Activated CD4-positive, CD25-positive, alpha-beta regulatory T cell treated with anti-CD3 and anti-CD28 coated beads, Interleukin-2, amount 50 U/mL, for 24 hours (primary cell): Measurements from ENCODE around the gene EPN2.

Source experiments
- ATAC-seq, 2 donors: fragments of 150-1000 bp; cut with Tn5 transposase; one replicate each; pipeline ENCODE4 v1.10.0; 2021; ENCODE audit warnings: mild to moderate bottlenecking in 1 of 2, moderate library complexity in 1 of 2

EPN2 gene

GRCh38 chr17:19242323-19242722 is 5.2 kb downstream of the EPN2 start:
- ATAC-seq = no peak

- no peak for ATAC-seq
These were observed 5.8 kb downstream of the EPN2 start for GRCh38 chr17:19242926-19243325.

- no peak for ATAC-seq
These were observed 6.7 kb downstream of the EPN2 start for GRCh38 chr17:19243838-19244237.

DNA sequence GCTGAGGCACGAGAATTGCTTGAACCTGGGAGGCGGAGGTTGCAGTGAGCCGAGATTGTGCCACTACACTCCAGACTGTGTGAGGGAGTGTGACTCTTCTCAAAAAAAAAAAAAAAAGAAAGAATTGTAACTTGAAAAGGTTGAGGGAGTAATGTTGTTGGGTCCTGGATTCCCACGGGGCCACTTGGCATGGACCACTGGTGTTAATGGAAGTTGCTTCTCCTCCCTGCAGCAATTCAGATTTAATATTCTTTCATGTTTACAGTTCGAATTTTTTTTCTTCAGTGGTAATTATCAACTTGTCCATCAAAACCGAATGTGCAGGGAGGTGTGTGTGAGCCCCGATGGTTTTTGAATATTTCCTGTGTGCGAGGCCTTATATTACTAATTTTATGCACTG is 7.2 kb downstream of the EPN2 start:
- no peak for ATAC-seq

DNA sequence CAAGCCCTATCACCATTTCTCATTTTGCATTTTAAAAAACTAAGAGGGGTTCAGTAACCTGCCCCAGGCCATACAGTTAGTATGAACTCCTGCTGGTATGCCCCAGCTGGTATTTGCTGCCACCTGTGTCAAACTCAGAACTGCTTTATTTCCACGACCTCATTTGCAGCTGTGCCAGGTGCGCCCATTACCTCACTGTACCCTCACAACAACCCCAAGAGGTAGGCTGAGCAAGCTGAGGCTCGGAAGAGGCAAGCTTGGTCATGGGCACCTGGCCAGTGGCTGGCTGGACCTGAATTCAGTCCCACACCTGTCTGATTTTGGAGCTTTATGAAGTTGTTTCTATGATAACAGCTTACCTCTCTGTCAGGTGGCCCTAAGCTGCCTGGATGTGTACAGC is 7.6 kb downstream of the EPN2 start:
- no peak for ATAC-seq

DNA sequence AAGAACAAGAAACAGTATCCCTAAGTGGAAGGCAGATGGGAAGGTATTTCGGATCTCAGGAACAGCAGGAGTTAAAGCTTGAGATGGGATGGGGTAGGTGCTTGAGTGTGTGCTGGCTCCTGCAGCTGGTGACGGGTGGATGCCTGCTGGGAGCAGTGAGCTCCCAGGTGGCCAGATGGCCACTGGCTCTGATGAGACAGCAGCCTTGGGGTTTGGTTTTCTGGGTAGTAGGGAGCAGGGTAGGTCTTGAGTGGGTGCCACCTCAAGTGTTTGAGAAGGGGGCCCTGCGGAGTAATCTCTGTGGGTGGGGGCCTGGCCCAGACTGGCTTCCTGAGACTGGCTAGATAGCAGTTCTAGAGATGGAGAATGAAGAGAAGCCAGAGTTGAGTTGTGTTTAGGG is 10.3 kb downstream of the EPN2 start:
- no peak for ATAC-seq

DNA sequence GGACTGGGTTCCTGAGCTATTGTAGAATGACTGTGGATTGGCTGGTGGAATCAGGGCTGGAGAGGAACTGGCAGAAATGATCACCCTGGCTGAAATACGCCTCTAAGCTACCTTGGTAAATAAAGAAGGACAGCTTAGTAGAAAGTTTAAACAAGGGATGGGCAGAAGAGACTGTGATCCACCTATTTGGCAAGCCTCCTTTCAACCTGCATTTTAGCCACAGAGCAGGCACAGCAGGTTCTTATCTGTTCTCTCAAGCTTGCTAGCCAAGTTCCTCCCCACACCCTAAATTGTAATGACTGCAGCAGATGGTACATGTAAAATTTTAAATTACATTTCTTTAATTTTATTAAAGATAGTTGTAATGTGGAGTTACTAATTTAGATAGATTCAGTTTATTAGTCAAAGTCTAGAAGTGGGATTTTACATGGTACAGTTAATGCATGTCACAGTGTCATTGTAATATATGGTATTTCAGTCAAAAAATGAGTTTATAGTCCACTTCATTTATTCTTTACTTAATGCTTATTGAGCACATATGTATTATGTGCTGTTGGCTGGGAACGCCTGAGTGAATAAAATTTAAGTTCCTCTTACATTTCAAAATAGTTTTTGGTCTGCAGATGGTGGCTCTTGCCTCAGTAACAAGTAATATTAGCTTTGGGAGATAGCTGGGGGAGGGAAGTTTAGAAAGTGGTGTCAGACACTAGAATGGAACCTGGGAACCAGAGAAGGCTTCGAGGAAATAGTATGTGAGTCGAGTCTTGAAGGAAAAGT is 11.2 kb downstream of the EPN2 start:
- no peak for ATAC-seq

DNA sequence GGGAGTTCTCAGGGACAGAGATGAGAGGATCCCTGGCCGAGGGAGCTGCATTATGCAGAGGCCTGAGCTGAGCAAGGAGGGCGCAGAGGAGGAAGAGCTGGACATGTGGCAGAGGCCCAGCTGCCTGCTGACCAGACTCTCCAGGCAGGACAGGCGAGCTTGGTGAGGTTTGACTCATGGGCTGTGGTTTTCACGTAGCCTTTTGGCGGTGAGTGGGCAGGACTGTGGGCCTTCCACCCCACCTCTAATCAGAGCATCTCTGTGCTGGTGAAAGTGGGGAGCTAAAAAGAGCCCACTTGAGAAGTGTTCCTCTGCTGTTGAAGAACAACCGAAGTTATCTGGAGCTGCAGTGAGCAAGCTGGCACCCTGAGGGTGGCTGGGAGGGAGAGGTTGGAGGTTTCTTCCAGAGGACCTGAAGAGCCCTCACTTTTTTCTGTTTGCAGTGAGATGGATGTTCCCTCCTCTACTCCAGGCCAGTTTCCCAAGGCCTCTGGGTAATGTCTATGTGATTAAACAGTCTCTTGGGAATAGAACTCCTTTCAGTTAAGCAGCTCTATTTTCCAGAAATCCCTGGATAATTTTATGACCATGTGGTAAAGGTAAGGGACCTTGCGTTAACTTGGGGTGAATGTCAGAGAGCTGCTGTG is 11.9 kb downstream of the EPN2 start:
- ATAC-seq = no peak

DNA sequence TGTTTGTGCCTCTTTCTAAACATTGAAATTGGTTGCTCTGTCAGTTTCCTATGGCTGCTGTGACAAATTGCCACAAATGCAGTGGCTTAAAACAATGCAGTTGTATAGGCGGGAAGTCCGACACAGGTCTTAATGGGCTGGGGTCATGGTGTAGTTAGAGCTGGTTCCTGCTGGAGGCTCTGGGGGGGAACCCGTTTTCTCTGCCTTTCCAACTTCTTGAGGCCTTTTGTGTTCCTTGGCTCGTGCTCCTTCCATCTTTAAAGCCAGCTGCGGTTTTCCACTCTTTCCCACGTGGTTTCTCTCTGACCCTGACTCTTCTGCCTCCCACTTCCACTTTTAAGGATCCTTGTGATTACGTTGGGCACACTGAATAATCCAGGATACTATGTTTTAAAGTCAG is 12.5 kb downstream of the EPN2 start:
- ATAC-seq = no peak

DNA sequence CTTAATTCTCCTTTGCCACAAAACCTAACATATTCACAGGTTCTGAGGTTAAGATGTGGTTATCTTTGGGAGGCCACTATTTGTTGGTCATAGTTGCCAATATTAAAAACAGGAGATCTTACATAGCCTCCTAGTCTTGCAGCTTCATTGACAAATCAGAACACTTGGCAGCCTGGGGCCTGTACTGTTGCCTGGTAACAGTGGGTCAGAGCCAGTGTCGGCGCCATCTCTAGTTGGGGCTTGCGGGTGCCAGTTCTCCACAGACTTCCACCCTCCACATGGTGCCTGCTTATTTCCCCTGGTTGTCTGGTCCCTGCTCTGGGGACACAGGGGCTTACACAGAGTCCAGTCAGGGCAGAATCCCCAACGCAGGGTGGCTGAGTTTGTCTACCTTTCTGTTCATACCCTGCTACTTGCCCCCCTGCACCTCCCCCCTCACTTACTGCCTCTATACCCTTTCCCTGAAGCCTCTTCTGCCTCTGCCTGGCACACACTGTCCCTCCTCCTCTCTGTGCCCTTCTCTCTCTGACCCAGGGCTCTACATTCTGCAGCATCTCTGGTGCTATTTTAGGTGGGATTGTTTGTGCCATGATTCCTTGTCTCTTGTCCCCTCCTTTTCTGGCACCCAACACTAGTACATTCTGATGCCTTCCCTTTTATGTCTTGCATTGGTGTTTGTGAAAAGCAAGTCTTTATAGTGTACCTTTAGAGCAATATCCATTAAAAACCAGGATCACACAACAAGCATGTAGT is 13.4 kb downstream of the EPN2 start:
- no peak for ATAC-seq

GRCh38 chr17:19253112-19253511 is 15.9 kb downstream of the EPN2 start:
- no peak for ATAC-seq

DNA sequence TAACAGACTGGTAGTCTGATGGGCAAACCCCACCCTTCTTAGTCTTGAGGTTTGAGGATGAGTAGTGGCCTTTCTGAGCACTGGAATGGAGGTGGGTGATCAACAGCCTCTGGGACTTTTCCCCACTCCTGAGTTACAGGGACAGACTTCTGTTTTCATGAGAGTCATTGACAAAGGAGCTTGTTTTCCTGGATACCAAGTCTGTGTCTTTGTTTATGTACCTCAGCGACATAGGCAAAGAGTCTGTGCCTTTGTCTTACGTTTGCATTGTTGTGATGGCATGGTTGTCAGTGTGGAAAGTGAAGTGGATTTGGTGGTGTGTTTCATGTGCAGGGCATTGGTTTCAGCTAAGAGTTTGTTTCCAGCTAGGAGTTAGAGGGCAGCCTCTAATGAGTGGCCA is 17.5 kb downstream of the EPN2 start:
- no peak for ATAC-seq

DNA sequence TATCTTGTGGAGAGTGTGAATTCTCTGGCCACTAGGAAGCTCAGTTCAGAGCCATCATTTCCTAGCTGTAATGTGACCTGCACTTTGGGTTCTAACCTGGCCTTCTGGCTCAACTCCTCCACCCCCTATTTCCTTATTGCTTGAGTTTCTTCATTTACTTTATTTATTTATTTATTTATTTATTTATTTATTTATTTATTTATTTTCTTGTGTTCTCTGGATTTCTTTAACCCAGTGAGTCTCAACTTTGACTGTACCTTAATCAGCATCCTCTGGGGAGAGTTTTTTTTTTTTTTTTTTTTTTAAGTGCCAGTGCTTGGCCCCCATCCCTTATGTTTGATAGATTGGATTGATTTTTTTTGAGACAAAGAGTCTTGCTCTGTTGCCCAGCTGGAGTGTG is 18.1 kb downstream of the EPN2 start:
- ATAC-seq = no peak

GRCh38 chr17:19258371-19258770 is 21.2 kb downstream of the EPN2 start:
- ATAC-seq = no peak

- no peak for ATAC-seq
These were observed 23.8 kb downstream of the EPN2 start for GRCh38 chr17:19260958-19261357.

DNA sequence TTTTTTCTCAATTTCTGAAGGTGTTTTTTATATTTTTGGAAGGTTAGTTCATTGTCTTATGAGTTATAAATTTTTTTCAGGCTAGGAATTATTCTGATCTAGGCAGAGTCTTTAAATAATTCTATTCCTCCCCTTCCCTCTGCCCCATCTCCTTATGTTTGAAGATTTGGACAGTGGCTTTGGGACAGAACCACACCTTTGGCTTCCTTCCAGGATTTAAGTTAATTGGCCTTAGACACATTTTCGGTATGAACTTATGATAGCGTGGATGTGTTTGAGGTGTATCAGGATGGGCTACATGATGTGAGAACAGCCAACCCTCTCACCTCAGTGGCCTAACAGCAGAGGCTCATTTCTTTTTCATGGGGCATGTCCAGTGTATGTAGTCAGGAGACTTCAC is 24.3 kb downstream of the EPN2 start:
- ATAC-seq = no peak

DNA sequence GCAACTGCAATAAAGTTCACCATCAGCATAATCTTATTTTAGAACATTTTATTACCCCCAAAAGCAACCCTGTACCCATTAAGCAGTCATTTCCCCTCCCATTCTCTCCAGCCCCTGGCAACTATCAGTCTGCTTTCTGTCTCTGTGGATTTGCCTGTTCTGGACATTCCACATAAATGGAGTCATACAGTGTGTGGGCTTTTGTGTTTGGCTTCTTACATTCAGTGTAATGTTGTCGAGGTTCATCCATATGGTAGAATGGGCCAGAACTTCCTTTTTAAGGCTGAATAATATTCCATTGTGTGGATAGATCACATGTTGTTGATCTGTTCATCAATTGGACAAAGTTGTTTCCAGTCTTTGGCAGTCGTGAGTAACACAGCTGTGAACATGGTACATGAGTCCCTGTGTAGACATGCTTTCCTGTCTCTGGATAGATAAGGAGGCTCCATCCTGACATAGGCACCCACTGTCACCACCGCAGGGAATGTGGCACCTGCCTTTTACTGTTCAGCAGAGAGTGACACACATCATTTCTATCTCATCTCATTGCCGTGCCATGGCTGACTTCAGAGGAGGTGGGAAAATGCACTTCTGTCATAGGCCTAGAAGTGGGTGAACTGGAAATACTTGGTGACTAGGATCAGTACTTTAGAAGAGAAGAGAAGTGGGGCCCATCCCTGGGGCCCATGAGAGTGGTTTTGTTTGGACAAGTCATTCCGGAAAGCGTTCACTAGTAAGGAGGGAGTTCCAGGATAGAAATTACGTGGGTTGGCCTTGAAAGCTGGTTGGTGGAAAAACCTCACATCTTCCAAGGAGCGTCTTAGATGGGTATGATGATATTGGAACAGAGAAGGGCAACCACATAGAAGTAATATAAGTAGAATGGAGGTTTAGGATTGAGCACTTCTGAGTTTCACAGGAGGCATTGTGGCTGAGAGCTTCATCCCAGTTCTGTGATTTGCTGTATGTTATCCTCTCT is 25.8 kb downstream of the EPN2 start:
- no peak for ATAC-seq

DNA sequence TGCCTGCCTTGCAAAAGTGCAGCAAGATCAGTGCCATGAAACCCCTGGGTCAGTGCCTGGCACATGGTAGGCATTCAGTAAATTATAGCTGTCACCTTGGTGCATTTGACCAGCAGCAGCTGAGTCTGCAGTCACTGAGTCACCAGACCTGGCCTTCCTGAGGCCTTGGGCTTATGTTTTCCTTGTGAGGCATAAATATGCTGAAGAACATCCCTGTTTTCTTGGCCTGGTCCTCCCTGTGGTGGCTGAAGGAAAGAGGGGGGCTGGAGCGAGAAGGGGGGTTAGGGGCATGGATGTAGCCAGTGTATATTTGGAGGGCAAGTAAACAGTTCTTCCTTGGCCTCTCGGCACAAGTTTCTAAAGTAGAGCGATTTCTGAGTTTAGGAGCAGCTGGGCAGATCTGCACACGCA is 26.5 kb downstream of the EPN2 start:
- no peak for ATAC-seq

DNA sequence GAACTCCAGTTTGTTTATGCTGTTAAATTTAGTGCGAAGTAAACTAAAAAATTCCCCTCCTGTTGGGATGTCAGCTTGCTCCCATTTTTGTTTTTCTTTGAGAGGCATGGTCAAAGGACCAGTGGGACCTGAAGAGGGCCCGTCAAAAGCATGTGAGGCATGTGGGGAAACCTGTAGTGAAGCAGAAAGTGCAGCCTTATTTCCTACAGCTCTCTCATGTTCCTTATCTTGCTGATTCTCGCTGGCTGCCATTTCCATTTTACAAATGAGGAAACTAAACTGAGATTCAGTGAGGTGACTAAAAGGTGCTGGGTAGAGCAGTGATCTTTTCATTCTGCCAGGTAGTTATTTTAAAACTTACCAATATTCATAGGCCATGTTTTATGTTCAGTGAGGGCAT is 27.1 kb downstream of the EPN2 start:
- no peak for ATAC-seq

DNA sequence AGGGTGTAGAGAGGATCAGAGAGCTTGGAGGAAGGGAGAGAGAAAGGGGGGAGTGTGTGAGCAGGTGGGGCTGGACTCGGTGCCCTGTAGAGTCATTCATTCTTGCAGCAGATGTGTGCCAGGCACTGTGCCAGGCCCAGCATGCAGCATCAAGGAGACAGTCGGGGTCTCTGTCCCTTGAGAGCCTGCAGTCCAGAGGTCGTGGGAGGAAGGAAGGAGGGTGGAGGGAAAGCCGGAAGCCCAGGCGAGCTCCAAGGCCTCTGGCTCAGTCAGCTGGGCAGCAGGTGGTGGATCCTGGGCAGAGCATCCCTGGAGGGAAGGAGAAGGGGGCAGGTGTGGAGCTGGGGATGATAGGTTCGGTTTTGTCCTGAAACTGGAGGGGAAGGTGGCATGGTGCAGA is 27.5 kb downstream of the EPN2 start:
- ATAC-seq = no peak

- ATAC-seq = no peak
These were observed 28.6 kb downstream of the EPN2 start for GRCh38 chr17:19265755-19266154.

- ATAC-seq = no peak
These were observed 31.4 kb downstream of the EPN2 start for GRCh38 chr17:19268611-19269010.

- no peak for ATAC-seq
These were observed 31.9 kb downstream of the EPN2 start for GRCh38 chr17:19269106-19269505.
